Endothelial cell of umbilical vein (primary cell): ENCODE data around the gene DARS1. TPM values are rescaled to one million over a fixed set of nuclear protein-coding genes. Genes with fewer than 3 reads are reported as not detected.

Source experiments
- BruUV-seq: library from RNA; stranded (reverse); fragments of 400-500 nt; replicated peaks from 2 replicates; lab custom pipeline; 2021; lab: Mats Ljungman, UMichigan
- CTCF ChIA-PET: fragments of 300-600, 350-600 bp; sonication (Branson Sonifier 250); formaldehyde crosslinking; loops from one replicate; lab custom pipeline; 2021; ENCODE audit warnings: antibody characterized with exemption, inconsistent platforms; lab: Charles Lee
- POLR2A ChIA-PET: fragments of 300-600, 350-600 bp; sonication (Branson Sonifier 250); formaldehyde crosslinking; loops from one replicate; lab custom pipeline; 2021; ENCODE audit warnings: antibody characterized with exemption, inconsistent platforms; lab: Charles Lee
- DNase-seq: peaks from one replicate; pipeline ENCODE4 v3.0.0-alpha.2; 2011; ENCODE audit warnings: low read depth, low spot score
- FAIRE-seq: peaks from 2 replicates; lab custom pipeline; 2011; peaks lifted over from hg19 to GRCh38; lab: Jason Lieb, UNC
- H2AFZ ChIP-seq: 2 replicates; pipeline ENCODE4 v1.6.0; 2012; ENCODE audit warnings: low read depth, low read length, control low read depth, inconsistent platforms
- H3K27ac ChIP-seq: 2 replicates; pipeline ENCODE4 v1.5.1; 2011; ENCODE audit warnings: low read depth, mild to moderate bottlenecking, control low read depth, low read length, moderate library complexity; ENCODE audit not compliant: insufficient read depth
- H3K27me3 ChIP-seq, 2 experiments: 2 replicates each; pipeline versions ENCODE4 v1.6.0 to v1.6.1; 2011; ENCODE audit warnings: low read length in 2 of 2, mixed read lengths in 1 of 2; ENCODE audit not compliant: control insufficient read depth in 2 of 2, insufficient read depth in 2 of 2
- H3K36me3 ChIP-seq, 2 experiments: 2 replicates in 1 of 2; 3 replicates in 1 of 2; pipeline ENCODE4 v1.5.1; 2011; ENCODE audit warnings: low read length in 2 of 2, mild to moderate bottlenecking in 1 of 2, moderate library complexity in 1 of 2; ENCODE audit not compliant: control insufficient read depth in 2 of 2, insufficient read depth in 2 of 2; ENCODE audit errors: extremely low read depth in 1 of 2
- H3K4me1 ChIP-seq: 3 replicates; pipeline ENCODE4 v1.5.1; 2011; ENCODE audit warnings: mild to moderate bottlenecking, low read length; ENCODE audit not compliant: control insufficient read depth, insufficient read depth; ENCODE audit errors: extremely low read depth
- H3K4me2 ChIP-seq: 2 replicates; pipeline ENCODE4 v1.6.1; 2011; ENCODE audit warnings: low read length, control low read depth, mixed read lengths; ENCODE audit not compliant: insufficient read depth
- H3K4me3 ChIP-seq, 3 experiments: fragments of 200-600 bp in 1 of 3; sonication (generic), shearing (Covaris generic) in 1 of 3; replicated peaks in 1 of 3; 2 replicates each; pipeline ENCODE4 v1.5.1; 2011 to 2016; ENCODE audit warnings: control low read depth in 3 of 3, low read length in 3 of 3, mild to moderate bottlenecking in 2 of 3, inconsistent platforms in 1 of 3, low read depth in 1 of 3, moderate library complexity in 1 of 3; ENCODE audit not compliant: insufficient read depth in 1 of 3
- H3K79me2 ChIP-seq: 2 replicates; pipeline ENCODE4 v1.6.0; 2012; ENCODE audit warnings: low read length, inconsistent platforms; ENCODE audit not compliant: control insufficient read depth, insufficient read depth
- H3K9ac ChIP-seq: replicated peaks from 2 replicates; pipeline ENCODE3; 2011; ENCODE audit warnings: low read length, control low read depth; ENCODE audit not compliant: insufficient read depth; ENCODE audit errors: extremely low read depth
- H3K9me1 ChIP-seq: replicated peaks from 3 replicates; pipeline ENCODE4 v1.6.0; 2011; ENCODE audit warnings: mild to moderate bottlenecking, low read length; ENCODE audit not compliant: control insufficient read depth, insufficient read depth; ENCODE audit errors: extremely low read depth
- H3K9me3 ChIP-seq: replicated peaks from 2 replicates; pipeline ENCODE4 v1.5.1; 2012; ENCODE audit warnings: low read length, inconsistent platforms; ENCODE audit not compliant: control insufficient read depth, insufficient read depth
- H4K20me1 ChIP-seq: replicated peaks from 2 replicates; pipeline ENCODE3; 2011; ENCODE audit warnings: mild to moderate bottlenecking, low read length; ENCODE audit not compliant: control insufficient read depth, insufficient read depth; ENCODE audit errors: extremely low read depth
- EZH2 ChIP-seq: IDR thresholded peaks from 2 replicates; pipeline ENCODE4 v1.6.1; 2012; ENCODE audit warnings: borderline replicate concordance, low read depth, mild to moderate bottlenecking, moderate library complexity, low read length, inconsistent platforms; ENCODE audit not compliant: severe bottlenecking
- FOS ChIP-seq: IDR thresholded peaks from 2 replicates; pipeline ENCODE4 v1.6.1; 2011; ENCODE audit warnings: mild to moderate bottlenecking, low read length, moderate library complexity, borderline replicate concordance; ENCODE audit not compliant: insufficient read depth
- GATA2 ChIP-seq: IDR thresholded peaks from 2 replicates; pipeline ENCODE4 v1.7.0; 2011; ENCODE audit warnings: low read depth, mild to moderate bottlenecking, moderate library complexity, mixed read lengths, low read length; ENCODE audit not compliant: insufficient read length, insufficient read depth
- JUN ChIP-seq: IDR thresholded peaks from 2 replicates; pipeline ENCODE4 v1.6.1; 2011; ENCODE audit warnings: borderline replicate concordance, low read depth; ENCODE audit not compliant: insufficient read length, insufficient read depth
- MYC ChIP-seq: IDR thresholded peaks from one replicate; pipeline ENCODE4 v1.6.1; 2011; ENCODE audit warnings: mild to moderate bottlenecking, low read depth, low read length
- POLR2A ChIP-seq: IDR thresholded peaks from 2 replicates; pipeline ENCODE4 v1.6.1; 2012; ENCODE audit warnings: low read depth, mild to moderate bottlenecking, control low read depth, low read length
- POLR2AphosphoS5 ChIP-seq: IDR thresholded peaks from 2 replicates; pipeline ENCODE4 v1.6.1; 2012; ENCODE audit warnings: low read depth, mild to moderate bottlenecking, control low read depth, low read length, moderate library complexity; ENCODE audit not compliant: insufficient read depth
- dilution Hi-C: fragments of 300-500 bp; cut with MboI; formaldehyde crosslinking; loops from one replicate; pipeline ENCODE4 v1.15.0; 2019; ENCODE audit warnings: low sequenced_read_pairs; ENCODE audit not compliant: extremely low pct_ligation_motif_present
- intact Hi-C: fragments of 100-400 bp; cut with micrococcal nuclease; formaldehyde crosslinking; loops from one replicate; pipeline ENCODE4 v1.10.0; 2022
- polyA plus RNA-seq, 4 experiments: library from polyadenylated mRNA; depleted of rRNA in 3 of 4; stranded (reverse) in 3 of 4; unstranded in 1 of 4; fragments of >200 nt; gene quantifications; 2 replicates each; pipeline versions ENCODE4 v1.2.1 to v1.2.3, GENCODE V29; 2011 to 2012; ENCODE audit warnings: missing spikeins in 1 of 4
- total RNA-seq: library from RNA; stranded (reverse); gene quantifications from 2 replicates; pipeline ENCODE4 v1.2.3, GENCODE V29; 2021
- TF ChIP-seq, protein P1 (sequence below), 2 donors: IDR thresholded peaks; 1 replicate in 1 of 2; 2 replicates in 1 of 2; pipeline ENCODE4 v1.5.1; 2011; ENCODE audit warnings: low read length in 2 of 2, mild to moderate bottlenecking in 2 of 2, moderate library complexity in 2 of 2, control low read depth in 1 of 2, inconsistent platforms in 1 of 2, low read depth in 1 of 2; ENCODE audit not compliant: insufficient read depth in 1 of 2; ENCODE audit errors: extremely low read depth in 1 of 2
- TF ChIP-seq, protein P2 (sequence below): IDR thresholded peaks from 2 replicates; pipeline ENCODE4 v1.6.1; 2011; ENCODE audit not compliant: insufficient read depth, insufficient read length

The DARS1 gene
- total and polyA plus RNA-seq, 2 donors (not counting 3 experiments of a cell fraction or from before 2014, with no cell fraction given) = 20.9 to 41.5 TPM

GRCh38 chr2:136029149-136029548 lies 43.7 kb upstream of the DARS1 start:
- no peak for TF ChIP-seq EZH2
- no peak for TF ChIP-seq POLR2A
- TF ChIP-seq POLR2AphosphoS5 = no peak
- TF ChIP-seq, protein P1, sequence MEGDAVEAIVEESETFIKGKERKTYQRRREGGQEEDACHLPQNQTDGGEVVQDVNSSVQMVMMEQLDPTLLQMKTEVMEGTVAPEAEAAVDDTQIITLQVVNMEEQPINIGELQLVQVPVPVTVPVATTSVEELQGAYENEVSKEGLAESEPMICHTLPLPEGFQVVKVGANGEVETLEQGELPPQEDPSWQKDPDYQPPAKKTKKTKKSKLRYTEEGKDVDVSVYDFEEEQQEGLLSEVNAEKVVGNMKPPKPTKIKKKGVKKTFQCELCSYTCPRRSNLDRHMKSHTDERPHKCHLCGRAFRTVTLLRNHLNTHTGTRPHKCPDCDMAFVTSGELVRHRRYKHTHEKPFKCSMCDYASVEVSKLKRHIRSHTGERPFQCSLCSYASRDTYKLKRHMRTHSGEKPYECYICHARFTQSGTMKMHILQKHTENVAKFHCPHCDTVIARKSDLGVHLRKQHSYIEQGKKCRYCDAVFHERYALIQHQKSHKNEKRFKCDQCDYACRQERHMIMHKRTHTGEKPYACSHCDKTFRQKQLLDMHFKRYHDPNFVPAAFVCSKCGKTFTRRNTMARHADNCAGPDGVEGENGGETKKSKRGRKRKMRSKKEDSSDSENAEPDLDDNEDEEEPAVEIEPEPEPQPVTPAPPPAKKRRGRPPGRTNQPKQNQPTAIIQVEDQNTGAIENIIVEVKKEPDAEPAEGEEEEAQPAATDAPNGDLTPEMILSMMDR (IDR thresholded peaks at IDR 0.05; ENCODE audit: extremely low read depth in 1 of 2, insufficient read depth in 1 of 2, low read depth in 1 of 2, low read length in 2 of 2) = no peak
- TF ChIP-seq MYC = no peak
- no peak for TF ChIP-seq GATA2
- TF ChIP-seq FOS = no peak
- TF ChIP-seq JUN = no peak
- TF ChIP-seq, protein P2, sequence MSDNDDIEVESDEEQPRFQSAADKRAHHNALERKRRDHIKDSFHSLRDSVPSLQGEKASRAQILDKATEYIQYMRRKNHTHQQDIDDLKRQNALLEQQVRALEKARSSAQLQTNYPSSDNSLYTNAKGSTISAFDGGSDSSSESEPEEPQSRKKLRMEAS = no peak
- Histone ChIP-seq H3K9me3 (no peaks in the 10 kb centered on the region), H3K9me1 (no peaks in the 10 kb centered on the region), H3K4me3 (no peak overlapping the region), H3K4me1 (no peaks in the 10 kb centered on the region), H3K4me2 (no peak overlapping the region), H3K79me2 (no peaks in the 10 kb centered on the region), H3K9ac (no peak overlapping the region), H4K20me1 (no peaks in the 10 kb centered on the region), H3K36me3 (no peaks in the 10 kb centered on the region), H3K27ac (no peak overlapping the region), H3K27me3 (peaks cover 10 to 31% of the 10 kb centered on the region in 2 experiments), H2AFZ (no peak overlapping the region)
- DNase-seq (no peak), FAIRE-seq (no peak)
- dilution Hi-C loops = no loop called here
- POLR2A ChIA-PET = no interaction called here
- BruUV-seq = no TSS peak
- CTCF ChIA-PET = interaction anchor here (1.4 kb wide), 1 partner anchor 18 kb away, joined by 3 read pairs; no protein-coding TSS in a partner anchor
- intact Hi-C loops = loop anchor here (5.0 kb wide), 2 partner anchors 112 to 348 kb away; no protein-coding TSS in a partner anchor
